H9 (cell line): ENCODE data around the gene MED25. TPM values are rescaled to one million over a fixed set of nuclear protein-coding genes. Genes with fewer than 3 reads are reported as not detected.
A peak's percentile ranks its signal among the peaks of the same experiment; 100 is the strongest.

Experiments used
- DNase-seq: peaks from one replicate; pipeline ENCODE4 v3.0.0-alpha.2; 2017
- H2AFZ ChIP-seq: one replicate; pipeline ENCODE4 v1.6.1; 2013; ENCODE audit warnings: mild to moderate bottlenecking, low read length, control low read depth, moderate library complexity
- H2AK5ac ChIP-seq: 2 replicates; pipeline ENCODE4 v1.6.1; 2013; ENCODE audit warnings: low read length, control low read depth, mixed read lengths; ENCODE audit not compliant: insufficient read length
- H2BK120ac ChIP-seq: one replicate; pipeline ENCODE4 v1.6.1; 2013; ENCODE audit warnings: low read depth, mild to moderate bottlenecking, low read length, control low read depth, inconsistent platforms; ENCODE audit not compliant: poor library complexity, severe bottlenecking
- H2BK12ac ChIP-seq: 2 replicates; pipeline ENCODE4 v1.6.1; 2013; ENCODE audit warnings: low read length, control low read depth, mixed read lengths, low read depth; ENCODE audit not compliant: insufficient read length
- H2BK15ac ChIP-seq: 2 replicates; pipeline ENCODE4 v1.6.1; 2013; ENCODE audit warnings: low read depth, low read length, control low read depth
- H2BK20ac ChIP-seq: one replicate; pipeline ENCODE4 v1.6.1; 2013; ENCODE audit warnings: low read depth, mild to moderate bottlenecking, low read length, control low read depth, inconsistent platforms; ENCODE audit not compliant: poor library complexity, severe bottlenecking
- H2BK5ac ChIP-seq: 2 replicates; pipeline ENCODE4 v1.6.1; 2013; ENCODE audit warnings: low read length, control low read depth, mixed read lengths; ENCODE audit not compliant: insufficient read length
- H3K14ac ChIP-seq: 2 replicates; pipeline ENCODE4 v1.6.1; 2013; ENCODE audit warnings: low read length, control low read depth; ENCODE audit not compliant: insufficient read depth
- H3K18ac ChIP-seq: 2 replicates; pipeline ENCODE4 v1.6.1; 2013; ENCODE audit warnings: low read depth, mild to moderate bottlenecking, mixed read lengths, low read length, control low read depth; ENCODE audit not compliant: insufficient read length
- H3K23ac ChIP-seq: 2 replicates; pipeline ENCODE4 v1.6.1; 2013; ENCODE audit warnings: low read length, control low read depth, mixed read lengths, low read depth; ENCODE audit not compliant: insufficient read length
- H3K23me2 ChIP-seq: 2 replicates; pipeline ENCODE4 v1.6.1; 2013; ENCODE audit warnings: low read depth, mild to moderate bottlenecking, mixed read lengths, low read length, control low read depth; ENCODE audit not compliant: insufficient read length, poor library complexity, severe bottlenecking
- H3K27ac ChIP-seq: 2 replicates; pipeline ENCODE4 v1.5.1; 2013; ENCODE audit warnings: low read length, control low read depth, mixed read lengths, low read depth; ENCODE audit not compliant: insufficient read length
- H3K27me3 ChIP-seq: 2 replicates; pipeline ENCODE4 v1.6.1; 2013; ENCODE audit warnings: low read length, control low read depth, inconsistent platforms; ENCODE audit not compliant: insufficient read depth
- H3K4ac ChIP-seq: 2 replicates; pipeline ENCODE4 v1.6.1; 2013; ENCODE audit warnings: low read depth, mild to moderate bottlenecking, control low read depth, inconsistent platforms, low read length, moderate library complexity
- H3K4me1 ChIP-seq: 2 replicates; pipeline ENCODE4 v1.6.1; 2013; ENCODE audit warnings: low read length, control low read depth, inconsistent platforms; ENCODE audit not compliant: insufficient read depth
- H3K4me2 ChIP-seq: 2 replicates; pipeline ENCODE4 v1.6.1; 2013; ENCODE audit warnings: low read length, control low read depth, mixed read lengths; ENCODE audit not compliant: insufficient read length, insufficient read depth
- H3K56ac ChIP-seq: 2 replicates; pipeline ENCODE4 v1.6.1; 2013; ENCODE audit warnings: low read depth, mild to moderate bottlenecking, mixed read lengths, low read length, control low read depth; ENCODE audit not compliant: insufficient read length
- H3K79me1 ChIP-seq: 2 replicates; pipeline ENCODE4 v1.6.1; 2013; ENCODE audit warnings: low read depth, mild to moderate bottlenecking, moderate library complexity, low read length, control low read depth, inconsistent platforms; ENCODE audit not compliant: insufficient read depth, poor library complexity, severe bottlenecking
- H3K79me2 ChIP-seq: 2 replicates; pipeline ENCODE4 v1.6.1; 2013; ENCODE audit warnings: low read length, control low read depth, inconsistent platforms; ENCODE audit not compliant: insufficient read depth
- H3K9ac ChIP-seq: 2 replicates; pipeline ENCODE4 v1.6.1; 2013; ENCODE audit warnings: low read length, control low read depth, mixed read lengths; ENCODE audit not compliant: insufficient read length; ENCODE audit errors: extremely low read depth
- H3K9me3 ChIP-seq: one replicate; pipeline ENCODE4 v1.6.1; 2013; ENCODE audit warnings: low read depth, low read length, inconsistent platforms; ENCODE audit not compliant: control insufficient read depth
- H3T11ph ChIP-seq: one replicate; pipeline ENCODE4 v1.6.1; 2013; ENCODE audit warnings: mild to moderate bottlenecking, low read length, control low read depth, inconsistent platforms
- H4K20me1 ChIP-seq: one replicate; pipeline ENCODE4 v1.6.1; 2013; ENCODE audit not compliant: control insufficient read depth, insufficient read length, insufficient read depth
- H4K5ac ChIP-seq: 2 replicates; pipeline ENCODE4 v1.6.1; 2013; ENCODE audit warnings: low read depth, mild to moderate bottlenecking, mixed read lengths, low read length, control low read depth; ENCODE audit not compliant: insufficient read length
- H4K8ac ChIP-seq: replicated peaks from 2 replicates; pipeline ENCODE4 v1.6.1; 2013; ENCODE audit warnings: low read length, control low read depth, mixed read lengths, low read depth; ENCODE audit not compliant: insufficient read length
- H4K91ac ChIP-seq: 2 replicates; pipeline ENCODE4 v1.6.1; 2013; ENCODE audit warnings: low read depth, mild to moderate bottlenecking, moderate library complexity, mixed read lengths, low read length, control low read depth; ENCODE audit not compliant: insufficient read length
- H3K27ac Mint-ChIP-seq, 3 experiments: 2 replicates in 2 of 3; 3 replicates in 1 of 3; pipeline ENCODE4 v1.8.0; 2020 to 2021; ENCODE audit warnings: mixed read lengths in 3 of 3, mild to moderate bottlenecking in 1 of 3, moderate library complexity in 1 of 3
- H3K27me3 Mint-ChIP-seq: 2 replicates; pipeline ENCODE4 v1.8.0; 2021; ENCODE audit warnings: low read depth, mild to moderate bottlenecking, moderate library complexity, mixed read lengths
- H3K36me3 Mint-ChIP-seq, 3 experiments: 2 replicates in 2 of 3; 3 replicates in 1 of 3; pipeline ENCODE4 v1.8.0; 2020 to 2021; ENCODE audit warnings: low read depth in 3 of 3, mixed read lengths in 3 of 3; ENCODE audit not compliant: insufficient read depth in 1 of 3
- H3K4me1 Mint-ChIP-seq, 2 experiments: 2 replicates each; pipeline ENCODE4 v1.8.0; 2020; ENCODE audit warnings: mixed read lengths in 2 of 2
- H3K4me3 Mint-ChIP-seq, 2 experiments: 2 replicates in 1 of 2; 3 replicates in 1 of 2; pipeline ENCODE4 v1.8.0; 2020 to 2021; ENCODE audit warnings: mild to moderate bottlenecking in 2 of 2, mixed read lengths in 2 of 2, moderate library complexity in 1 of 2
- H3K9me3 Mint-ChIP-seq, 2 experiments: 2 replicates in 1 of 2; 3 replicates in 1 of 2; pipeline ENCODE4 v1.8.0; 2020; ENCODE audit warnings: mild to moderate bottlenecking in 2 of 2, mixed read lengths in 2 of 2, moderate library complexity in 1 of 2
- WGBS: extraction: QIAGEN DNeasy Blood & Tissue Kit; methylation state at CpG from one replicate; pipeline ENCODE4 v1.1.7; 2013; ENCODE audit warnings: missing lambda C conversion rate, low lambda C conversion rate, mixed read lengths; ENCODE audit not compliant: insufficient read length; ENCODE audit errors: extremely low coverage; 5-methylcytosine and 5-hydroxymethylcytosine counted together
- total RNA-seq: library from RNA; stranded (reverse); gene quantifications from 2 replicates; pipeline ENCODE4 v1.2.1, GENCODE V29; 2021
- TF ChIP-seq, protein P1 (sequence below): fragments of 200-600 bp; sonication (generic); conservative IDR thresholded peaks from 3 replicates; pipeline ENCODE4 v1.8.0; 2021; ENCODE audit warnings: antibody characterized with exemption, mild to moderate bottlenecking

Gene MED25
- total RNA-seq, 1 experiment from 2014 or later, result 77.5 TPM

DNA sequence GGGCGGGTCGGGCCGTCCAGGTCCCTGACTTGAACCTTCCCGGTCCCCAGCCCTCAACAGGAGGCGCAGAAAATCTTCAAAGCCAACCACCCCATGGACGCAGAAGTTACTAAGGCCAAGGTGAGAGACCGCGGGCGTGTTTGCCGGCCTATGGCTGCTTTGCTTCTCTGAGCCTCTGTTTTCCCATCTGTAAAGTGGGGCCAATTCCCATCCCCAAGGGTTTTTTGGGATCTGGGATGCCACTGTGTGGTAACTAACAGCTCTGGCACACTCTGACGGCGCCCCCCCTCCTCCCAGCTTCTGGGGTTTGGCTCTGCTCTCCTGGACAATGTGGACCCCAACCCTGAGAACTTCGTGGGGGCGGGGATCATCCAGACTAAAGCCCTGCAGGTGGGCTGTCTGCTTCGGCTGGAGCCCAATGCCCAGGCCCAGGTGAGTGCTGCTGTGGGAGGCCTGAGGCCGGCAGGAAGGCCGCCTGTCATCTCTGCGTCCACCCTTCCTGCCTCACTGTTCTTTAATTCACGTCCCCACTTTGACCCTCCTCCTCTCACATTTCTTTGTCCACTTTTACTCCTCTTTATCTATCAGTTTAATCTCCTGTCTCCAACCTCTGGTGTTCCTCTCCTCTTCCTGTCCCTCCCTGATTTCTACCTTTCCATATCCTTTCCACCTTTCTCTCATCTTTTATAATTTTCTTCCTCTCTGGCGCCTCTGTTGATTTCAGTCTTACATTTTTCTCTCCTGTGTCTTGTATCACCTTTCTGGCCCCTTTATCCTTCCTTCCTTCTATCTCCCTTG is 12.1 kb upstream of the MED25 start:
- Histone ChIP-seq H3K27me3 (no peaks in the 10 kb centered on the region), H3K18ac (no peak overlapping the region), H3K27ac (no peak overlapping the region), H4K20me1 (no peaks in the 10 kb centered on the region), H3K9ac (no peak overlapping the region), H2BK15ac (no peak overlapping the region), H3K56ac (no peak overlapping the region), H4K91ac (no peak overlapping the region), H2BK12ac (no peak overlapping the region), H2AFZ (no peak overlapping the region), H3K79me1 (no peaks in the 10 kb centered on the region), H3K4ac (no peak overlapping the region), H4K8ac (no peak overlapping the region), H4K5ac (no peak overlapping the region), H2BK5ac (no peak overlapping the region), H3K23me2 (peaks cover 8% of the 10 kb centered on the region), H3K9me3 (no peaks in the 10 kb centered on the region), H3K79me2 (no peaks in the 10 kb centered on the region), H2BK120ac (no peak overlapping the region), H3K23ac (no peak overlapping the region), H2BK20ac (no peak overlapping the region), H2AK5ac (no peak overlapping the region), H3K4me2 (no peak overlapping the region), H3T11ph (no peak overlapping the region), H3K14ac (no peak overlapping the region), H3K4me1 (no peaks in the 10 kb centered on the region; the same call in 1 of the 2 replicates)
- no peaks in the 10 kb centered on the region; a peak in 2 of 5 replicates for H3K9me3 Mint-ChIP-seq
- H3K36me3 Mint-ChIP-seq, result peaks cover 22 to 44% (median 41%) of the 10 kb centered on the region in 3 experiments; a peak in 6 of 7 replicates
- peaks cover 14 to 39% of the 10 kb centered on the region in 2 experiments for H3K4me1 Mint-ChIP-seq
- WGBS, result no CpG with 5 or more reads among the region's 20 CpGs
- no peak overlapping the region; a peak in 1 of 5 replicates for H3K4me3 Mint-ChIP-seq
- no peak for DNase-seq
- TF ChIP-seq, protein P1, sequence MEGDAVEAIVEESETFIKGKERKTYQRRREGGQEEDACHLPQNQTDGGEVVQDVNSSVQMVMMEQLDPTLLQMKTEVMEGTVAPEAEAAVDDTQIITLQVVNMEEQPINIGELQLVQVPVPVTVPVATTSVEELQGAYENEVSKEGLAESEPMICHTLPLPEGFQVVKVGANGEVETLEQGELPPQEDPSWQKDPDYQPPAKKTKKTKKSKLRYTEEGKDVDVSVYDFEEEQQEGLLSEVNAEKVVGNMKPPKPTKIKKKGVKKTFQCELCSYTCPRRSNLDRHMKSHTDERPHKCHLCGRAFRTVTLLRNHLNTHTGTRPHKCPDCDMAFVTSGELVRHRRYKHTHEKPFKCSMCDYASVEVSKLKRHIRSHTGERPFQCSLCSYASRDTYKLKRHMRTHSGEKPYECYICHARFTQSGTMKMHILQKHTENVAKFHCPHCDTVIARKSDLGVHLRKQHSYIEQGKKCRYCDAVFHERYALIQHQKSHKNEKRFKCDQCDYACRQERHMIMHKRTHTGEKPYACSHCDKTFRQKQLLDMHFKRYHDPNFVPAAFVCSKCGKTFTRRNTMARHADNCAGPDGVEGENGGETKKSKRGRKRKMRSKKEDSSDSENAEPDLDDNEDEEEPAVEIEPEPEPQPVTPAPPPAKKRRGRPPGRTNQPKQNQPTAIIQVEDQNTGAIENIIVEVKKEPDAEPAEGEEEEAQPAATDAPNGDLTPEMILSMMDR, result no peak
- H3K27me3 Mint-ChIP-seq, result peaks cover 7% of the 10 kb centered on the region
- H3K27ac Mint-ChIP-seq, result peak overlapping the region in 1 of 3 experiments; percentile 78; a peak in 1 of 7 replicates
